Skin of body (tissue), 2 donors: Measurements from ENCODE around the gene HOXC6. TPM values are rescaled to one million over a fixed set of nuclear protein-coding genes. Genes with fewer than 3 reads are reported as not detected.

Experiments used
- DNase-seq: peaks from one replicate; lab custom pipeline; 2025; lab: John Stamatoyannopoulos, UW
- total RNA-seq: library from RNA; depleted of rRNA; stranded (reverse); fragments of >200 nt; gene quantifications from one replicate; pipeline ENCODE4 v1.2.3, GENCODE V29; 2014

Gene HOXC6
- total RNA-seq, 1 donor from 2014 or later = 6.0 TPM

DNA sequence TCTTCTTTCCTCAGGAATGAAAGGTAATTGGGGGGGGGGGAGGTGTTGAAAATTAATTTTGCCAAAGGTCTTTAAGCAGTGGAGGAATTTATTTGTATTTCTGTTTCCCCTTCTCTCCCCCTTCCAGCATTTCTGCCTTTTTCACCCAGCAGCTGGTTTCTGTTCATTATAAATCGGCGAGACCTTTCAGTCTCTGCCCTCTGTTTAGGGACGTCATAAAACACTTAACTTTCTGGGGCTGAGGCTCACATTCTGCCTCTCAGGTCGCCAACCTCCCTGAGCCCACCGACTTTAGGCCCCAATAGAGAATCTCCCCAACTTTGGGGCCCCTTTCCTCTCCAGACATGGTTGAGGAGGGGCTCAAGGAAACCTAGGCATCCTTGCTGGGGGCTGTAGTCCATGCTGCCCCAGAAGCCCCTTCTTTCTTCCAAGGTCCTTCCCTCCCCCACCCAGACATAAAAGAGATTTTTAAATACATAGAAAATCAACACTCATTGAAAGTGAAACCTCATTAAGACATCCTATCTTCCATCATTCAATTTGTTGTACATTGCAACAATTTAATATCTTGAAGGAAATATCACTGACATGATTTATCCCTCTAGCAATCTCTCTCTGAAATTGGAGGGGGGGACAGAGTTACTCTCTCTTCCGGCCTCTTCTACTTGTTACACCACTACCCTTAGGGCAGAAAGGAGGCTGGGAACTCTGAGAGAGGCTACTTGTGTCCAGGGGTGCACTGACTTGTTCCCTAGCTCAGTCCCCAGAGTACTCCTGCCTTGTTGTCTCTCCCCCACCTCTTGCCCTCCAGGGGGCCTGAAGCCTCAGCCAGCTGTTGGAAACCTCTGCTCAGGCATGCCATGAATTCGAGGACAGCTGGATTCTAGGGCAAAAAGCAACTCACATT lies 2.5 kb upstream of the HOXC6 start:
- no peak for DNase-seq

DNA sequence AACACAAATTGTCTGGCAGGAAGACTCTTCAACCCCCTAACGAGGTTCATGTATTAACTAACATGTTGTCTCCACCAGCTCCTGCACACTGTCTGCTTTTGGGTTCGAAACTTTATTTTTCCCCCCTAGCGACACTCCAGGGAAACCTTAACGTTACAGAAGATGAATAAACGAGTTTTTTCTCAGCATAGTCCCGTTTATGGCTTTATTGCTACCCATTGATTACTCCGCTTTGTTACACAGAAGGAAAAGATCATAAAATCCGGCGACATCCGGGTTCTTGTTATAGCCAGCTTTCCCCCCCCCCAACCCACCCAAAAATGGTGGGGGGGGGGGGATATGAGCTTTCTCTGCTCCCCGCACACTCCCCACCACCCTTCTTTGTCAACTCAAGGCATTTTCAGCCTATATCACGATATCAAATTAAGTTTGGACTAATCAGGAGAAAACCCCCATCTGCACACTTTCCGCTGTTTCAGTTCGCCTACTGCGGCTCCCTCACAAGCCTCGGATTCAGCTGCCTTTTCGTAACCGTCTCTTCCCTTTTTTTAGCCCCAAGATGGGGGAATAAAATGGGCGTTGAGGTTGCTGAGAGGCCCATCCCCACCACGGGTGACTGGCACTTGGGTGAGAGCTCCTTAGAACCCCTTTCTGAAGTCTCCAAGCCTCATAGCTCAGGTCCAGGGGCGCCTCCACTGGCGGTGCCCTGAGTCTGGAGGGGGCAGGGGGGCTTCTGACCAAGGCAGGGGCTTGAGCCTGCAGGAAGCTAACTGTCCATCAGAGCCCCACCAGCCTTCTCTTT lies 1.4 kb upstream of the HOXC6 start:
- no peak for DNase-seq

GRCh38 chr12:54027442-54027786 lies 826 bp upstream of the HOXC6 start:
- DNase-seq = no peak

DNA sequence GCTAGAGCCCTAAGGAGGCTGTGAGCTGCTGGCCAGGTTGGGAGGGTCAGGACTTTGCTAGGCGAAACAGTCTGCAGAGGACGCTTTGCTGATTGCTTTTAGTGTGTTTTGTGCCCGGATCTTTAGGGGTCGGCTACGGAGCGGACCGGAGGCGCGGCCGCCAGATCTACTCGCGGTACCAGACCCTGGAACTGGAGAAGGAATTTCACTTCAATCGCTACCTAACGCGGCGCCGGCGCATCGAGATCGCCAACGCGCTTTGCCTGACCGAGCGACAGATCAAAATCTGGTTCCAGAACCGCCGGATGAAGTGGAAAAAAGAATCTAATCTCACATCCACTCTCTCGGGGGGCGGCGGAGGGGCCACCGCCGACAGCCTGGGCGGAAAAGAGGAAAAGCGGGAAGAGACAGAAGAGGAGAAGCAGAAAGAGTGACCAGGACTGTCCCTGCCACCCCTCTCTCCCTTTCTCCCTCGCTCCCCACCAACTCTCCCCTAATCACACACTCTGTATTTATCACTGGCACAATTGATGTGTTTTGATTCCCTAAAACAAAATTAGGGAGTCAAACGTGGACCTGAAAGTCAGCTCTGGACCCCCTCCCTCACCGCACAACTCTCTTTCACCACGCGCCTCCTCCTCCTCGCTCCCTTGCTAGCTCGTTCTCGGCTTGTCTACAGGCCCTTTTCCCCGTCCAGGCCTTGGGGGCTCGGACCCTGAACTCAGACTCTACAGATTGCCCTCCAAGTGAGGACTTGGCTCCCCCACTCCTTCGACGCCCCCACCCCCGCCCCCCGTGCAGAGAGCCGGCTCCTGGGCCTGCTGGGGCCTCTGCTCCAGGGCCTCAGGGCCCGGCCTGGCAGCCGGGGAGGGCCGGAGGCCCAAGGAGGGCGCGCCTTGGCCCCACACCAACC lies 1.5 kb downstream of the HOXC6 start:
- no peak for DNase-seq

GRCh38 chr12:54030442-54030801 lies 2.2 kb downstream of the HOXC6 start:
- no peak for DNase-seq

GRCh38 chr12:54030889-54031471 lies 2.7 kb downstream of the HOXC6 start:
- no peak for DNase-seq

GRCh38 chr12:54031480-54031879 lies 3.2 kb downstream of the HOXC6 start:
- no peak for DNase-seq

DNA sequence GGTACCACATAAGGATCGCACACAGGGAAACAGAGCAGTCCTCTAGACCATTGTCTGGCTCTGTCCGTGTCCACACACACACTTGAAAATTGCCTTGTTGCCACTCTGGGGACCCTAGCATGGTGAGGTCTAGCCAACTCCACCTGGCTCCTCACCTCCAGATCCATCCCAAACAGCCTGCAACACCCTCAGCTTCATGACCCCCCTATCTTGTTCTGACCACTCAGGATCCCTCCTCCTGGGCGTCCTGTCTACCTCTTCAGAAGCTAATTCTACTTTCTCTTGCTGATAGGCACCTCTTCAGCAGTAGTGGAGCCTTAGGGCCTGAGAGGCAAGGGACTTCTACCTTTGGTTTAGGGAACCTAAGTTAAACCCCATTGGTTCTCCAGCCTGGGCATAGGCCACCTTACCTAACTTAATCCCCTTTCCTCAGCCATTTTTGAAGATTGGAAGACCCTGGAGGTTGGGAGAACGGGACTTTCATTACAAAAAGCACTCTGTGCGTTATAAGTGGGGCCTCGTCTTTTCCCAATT lies 3.9 kb downstream of the HOXC6 start:
- DNase-seq = no peak

- peak; percentile 93 for DNase-seq
Measured at GRCh38 chr12:54032627-54033100, 4.4 kb downstream of the HOXC6 start, which contains the start of gene HOXC5. TSS of gene HOXC5 (plus strand) at chr12:54033050. CDS start at chr12:54033123, 73 bp downstream.

DNA sequence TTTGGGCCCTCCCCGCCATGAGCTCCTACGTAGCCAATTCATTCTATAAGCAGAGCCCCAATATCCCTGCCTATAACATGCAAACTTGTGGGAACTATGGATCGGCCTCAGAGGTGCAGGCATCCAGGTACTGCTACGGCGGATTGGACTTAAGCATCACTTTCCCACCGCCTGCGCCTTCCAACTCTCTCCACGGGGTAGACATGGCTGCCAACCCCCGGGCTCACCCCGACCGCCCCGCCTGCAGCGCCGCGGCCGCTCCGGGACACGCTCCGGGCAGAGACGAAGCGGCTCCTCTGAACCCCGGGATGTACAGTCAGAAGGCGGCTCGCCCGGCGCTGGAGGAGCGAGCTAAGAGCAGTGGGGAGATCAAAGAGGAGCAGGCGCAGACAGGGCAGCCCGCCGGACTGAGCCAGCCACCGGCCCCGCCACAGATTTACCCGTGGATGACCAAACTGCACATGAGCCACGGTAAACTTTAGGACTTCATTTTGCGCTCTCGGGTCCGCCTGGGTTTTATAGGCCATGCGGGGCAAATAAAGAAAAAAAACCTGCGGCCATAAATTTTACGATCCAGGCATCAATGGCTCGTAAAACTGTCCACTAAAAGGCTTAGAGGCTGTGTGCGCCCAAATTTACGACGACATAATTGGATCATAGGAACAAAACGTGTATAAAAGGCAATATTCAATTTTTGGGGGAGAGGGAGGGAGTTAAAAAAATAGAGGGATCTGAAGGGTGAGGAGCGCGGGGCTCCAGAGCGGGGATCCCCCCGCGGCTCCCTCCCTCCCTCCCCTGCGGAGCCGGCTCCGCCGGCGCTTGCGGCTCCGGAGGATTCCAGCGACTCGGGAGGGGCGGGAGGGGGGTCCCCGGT lies 5.1 kb downstream of the HOXC6 start:
- no peak for DNase-seq

GRCh38 chr12:54033980-54034784 lies 5.9 kb downstream of the HOXC6 start:
- DNase-seq = no peak

DNA sequence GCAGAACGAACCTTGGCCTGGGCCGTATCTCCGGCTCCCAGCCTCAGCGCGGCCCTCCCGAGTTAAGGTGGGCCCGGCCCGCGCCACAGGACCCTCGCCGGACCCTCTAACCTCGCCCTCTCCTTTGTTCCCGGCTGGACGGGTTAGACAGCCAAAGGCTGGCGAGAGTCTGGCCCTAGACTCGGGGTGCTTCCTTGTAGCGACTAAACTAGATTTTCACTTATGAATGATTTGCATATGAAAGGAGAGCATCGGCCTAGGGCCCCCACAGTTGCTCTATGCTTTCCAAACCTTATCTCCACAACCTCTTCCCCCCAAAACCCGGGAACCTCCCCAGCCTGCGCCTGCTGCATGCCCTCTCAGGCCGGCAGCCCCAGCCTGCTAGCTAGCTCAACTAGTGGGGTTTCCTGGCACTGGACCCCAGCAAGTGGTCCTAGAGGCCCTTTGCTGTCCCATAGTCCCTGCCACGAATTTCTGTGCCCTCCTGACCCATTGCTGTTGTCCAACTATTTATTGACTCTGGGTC lies 6.6 kb downstream of the HOXC6 start:
- DNase-seq = no peak

DNA sequence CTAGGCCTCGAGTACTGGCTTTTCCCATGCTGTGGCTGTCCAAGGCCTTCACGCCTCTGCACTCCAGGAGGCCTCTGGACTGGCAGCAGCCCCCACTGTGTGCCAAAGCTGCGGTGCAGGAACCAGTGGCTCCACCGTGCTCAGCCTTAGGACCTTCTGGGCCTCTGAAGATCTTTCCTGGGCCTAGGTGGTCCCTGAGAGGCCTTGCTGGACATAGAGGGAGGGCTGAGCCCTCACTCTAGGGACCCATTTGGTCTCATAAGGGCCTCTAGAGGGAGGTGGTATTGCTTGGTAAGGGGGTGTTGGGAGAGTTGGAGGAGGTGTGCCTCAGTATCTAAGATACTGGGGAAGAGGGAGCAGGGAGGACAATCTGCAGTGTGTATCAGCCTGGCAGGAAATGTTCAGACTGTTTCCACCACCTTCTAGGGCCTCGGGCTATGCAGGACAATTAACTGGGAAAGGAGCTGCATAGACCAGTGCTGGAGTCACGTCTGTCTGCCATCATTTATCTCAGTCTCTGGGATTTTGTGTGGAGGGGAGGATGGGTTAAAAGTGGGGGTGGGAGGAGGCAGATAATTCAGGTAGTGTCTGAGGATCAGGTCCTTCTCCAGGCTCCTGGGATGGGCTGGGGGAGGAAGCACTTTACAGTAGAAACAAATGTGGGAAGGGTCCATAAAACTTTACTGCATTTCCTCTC lies 7.5 kb downstream of the HOXC6 start:
- DNase-seq = no peak

GRCh38 chr12:54036620-54037359 lies 8.6 kb downstream of the HOXC6 start:
- no peak for DNase-seq

GRCh38 chr12:54037360-54038283 lies 9.4 kb downstream of the HOXC6 start:
- no peak for DNase-seq

DNA sequence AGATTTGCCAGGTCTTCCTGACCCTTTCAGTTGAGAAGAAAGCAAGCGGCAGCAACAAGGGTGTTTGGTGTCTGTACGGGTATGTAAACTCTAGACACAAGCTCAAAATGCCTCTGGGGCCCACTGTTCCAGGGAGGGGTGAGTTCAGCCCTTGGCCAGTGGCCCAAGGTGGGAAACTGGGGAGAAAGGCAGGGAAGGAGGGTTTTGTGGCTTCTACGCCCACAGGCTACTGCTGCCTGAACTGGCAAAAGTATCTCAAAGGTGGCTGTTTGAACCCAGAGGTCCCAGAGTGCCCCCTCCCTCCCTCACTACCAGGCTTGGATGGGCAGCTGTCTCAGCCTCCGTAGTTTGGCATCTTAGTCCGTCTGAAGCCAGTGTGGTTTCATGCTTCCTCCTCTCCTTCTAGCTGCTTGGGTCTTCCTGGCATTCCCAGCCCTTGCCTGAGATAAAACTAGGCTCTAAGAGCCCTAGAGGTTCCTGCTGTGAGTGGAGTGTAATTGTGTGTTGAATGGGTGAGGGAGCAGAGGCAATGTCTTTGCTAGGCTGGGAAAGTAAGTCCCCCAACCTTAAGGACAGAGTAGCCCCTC lies 10.1 kb downstream of the HOXC6 start:
- no peak for DNase-seq
